AG10803 (cell line): ENCODE data around the gene PPP2R2C.

Experiments used
- DNase-seq: peaks from one replicate; pipeline ENCODE4 v3.0.0; 2010; ENCODE audit warnings: low read depth
- H3K4me3 ChIP-seq: 2 replicates; pipeline ENCODE4 v1.5.1; 2011; ENCODE audit warnings: mild to moderate bottlenecking, low read length, control low read depth
- CTCF ChIP-seq: conservative IDR thresholded peaks from 2 replicates; pipeline ENCODE4 v1.5.1; 2011; ENCODE audit warnings: mild to moderate bottlenecking, low read length, control low read depth, inconsistent platforms

The PPP2R2C gene

GRCh38 chr4:6346373-6347110, 125.9 kb downstream of the PPP2R2C start:
- H3K4me3 ChIP-seq: no peak overlapping the region
- no peak for DNase-seq
- TF ChIP-seq CTCF: no peak

- no peak for TF ChIP-seq CTCF
- no peak for DNase-seq
- H3K4me3 ChIP-seq: no peak overlapping the region
Measured at GRCh38 chr4:6345866-6346265, 126.5 kb downstream of the PPP2R2C start.

- no peak for DNase-seq
- TF ChIP-seq CTCF: no peak
- no peak overlapping the region for H3K4me3 ChIP-seq
Measured at GRCh38 chr4:6345096-6345830, 127.2 kb downstream of the PPP2R2C start.

- peak; percentile 36 for DNase-seq
- no peak overlapping the region for H3K4me3 ChIP-seq
- 0 out of 2 replicates have a peak, but pooled peaks have one; percentile 6 for TF ChIP-seq CTCF
Measured at GRCh38 chr4:6343939-6344408, 128.4 kb downstream of the PPP2R2C start.

GRCh38 chr4:6342530-6343293, 129.7 kb downstream of the PPP2R2C start:
- no peak for TF ChIP-seq CTCF
- no peak for DNase-seq
- H3K4me3 ChIP-seq: no peak overlapping the region

- no peak for TF ChIP-seq CTCF
Measured at GRCh38 chr4:6341696-6342095, 130.7 kb downstream of the PPP2R2C start.

More at GRCh38 chr4:6341696-6342095, 130.7 kb downstream of the PPP2R2C start:
- H3K4me3 ChIP-seq: no peak overlapping the region
- DNase-seq: no peak
